Liver (tissue), 3 donors: Measurements from ENCODE around the gene CATSPER2.
"Not testable (repeated sequence)": the region's sequence is repeated elsewhere in the genome, so short reads cannot be mapped to it uniquely, and the experiment has no call there.

Experiments
- EGR1 ChIP-seq, 2 donors: IDR thresholded peaks; 2 replicates each; pipeline ENCODE4 v1.6.1; 2016 to 2018; ENCODE audit warnings: antibody characterized with exemption in 2 of 2, low read depth in 2 of 2
- FOXA1 ChIP-seq: IDR thresholded peaks from 2 replicates; pipeline ENCODE4 v1.6.1; 2016; ENCODE audit warnings: antibody characterized with exemption
- GABPA ChIP-seq, 2 donors: IDR thresholded peaks in 1 of 2; conservative IDR thresholded peaks in 1 of 2; 2 replicates each; pipeline ENCODE4 v1.6.1; 2016; ENCODE audit warnings: antibody characterized with exemption in 2 of 2, mild to moderate bottlenecking in 1 of 2, moderate library complexity in 1 of 2
- JUND ChIP-seq, 2 donors: IDR thresholded peaks; 2 replicates each; pipeline ENCODE4 v1.6.1; 2016; ENCODE audit warnings: antibody characterized with exemption in 2 of 2
- NR2F2 ChIP-seq: IDR thresholded peaks from 2 replicates; pipeline ENCODE4 v1.6.1; 2016; ENCODE audit warnings: antibody characterized with exemption
- RXRA ChIP-seq, 2 donors: IDR thresholded peaks; 2 replicates each; pipeline ENCODE4 v1.6.1; 2017 to 2018; ENCODE audit warnings: antibody characterized with exemption in 2 of 2, mild to moderate bottlenecking in 1 of 2
- TF ChIP-seq, protein P1 (sequence below): IDR thresholded peaks from 2 replicates; pipeline ENCODE4 v1.6.1; 2016; ENCODE audit warnings: antibody characterized with exemption, mild to moderate bottlenecking
- TF ChIP-seq, protein P2 (sequence below): fragments of 150-350 bp; IDR thresholded peaks from 2 replicates; pipeline ENCODE4 v1.5.1; 2017; ENCODE audit warnings: improper control_type of control experiment, low read depth, low read length; ENCODE audit not compliant: missing input control
- TF ChIP-seq, protein P3 (sequence below): IDR thresholded peaks from 2 replicates; pipeline ENCODE4 v1.6.1; 2016; ENCODE audit warnings: antibody characterized with exemption
- TF ChIP-seq, protein P4 (sequence below): IDR thresholded peaks from 2 replicates; pipeline ENCODE4 v1.6.1; 2016; ENCODE audit warnings: antibody characterized with exemption
- TF ChIP-seq, protein P5 (sequence below): IDR thresholded peaks from 2 replicates; pipeline ENCODE4 v1.6.1; 2016; ENCODE audit warnings: antibody characterized with exemption
- donor health status: healthy.
- donor health status: healthy.

DNA sequence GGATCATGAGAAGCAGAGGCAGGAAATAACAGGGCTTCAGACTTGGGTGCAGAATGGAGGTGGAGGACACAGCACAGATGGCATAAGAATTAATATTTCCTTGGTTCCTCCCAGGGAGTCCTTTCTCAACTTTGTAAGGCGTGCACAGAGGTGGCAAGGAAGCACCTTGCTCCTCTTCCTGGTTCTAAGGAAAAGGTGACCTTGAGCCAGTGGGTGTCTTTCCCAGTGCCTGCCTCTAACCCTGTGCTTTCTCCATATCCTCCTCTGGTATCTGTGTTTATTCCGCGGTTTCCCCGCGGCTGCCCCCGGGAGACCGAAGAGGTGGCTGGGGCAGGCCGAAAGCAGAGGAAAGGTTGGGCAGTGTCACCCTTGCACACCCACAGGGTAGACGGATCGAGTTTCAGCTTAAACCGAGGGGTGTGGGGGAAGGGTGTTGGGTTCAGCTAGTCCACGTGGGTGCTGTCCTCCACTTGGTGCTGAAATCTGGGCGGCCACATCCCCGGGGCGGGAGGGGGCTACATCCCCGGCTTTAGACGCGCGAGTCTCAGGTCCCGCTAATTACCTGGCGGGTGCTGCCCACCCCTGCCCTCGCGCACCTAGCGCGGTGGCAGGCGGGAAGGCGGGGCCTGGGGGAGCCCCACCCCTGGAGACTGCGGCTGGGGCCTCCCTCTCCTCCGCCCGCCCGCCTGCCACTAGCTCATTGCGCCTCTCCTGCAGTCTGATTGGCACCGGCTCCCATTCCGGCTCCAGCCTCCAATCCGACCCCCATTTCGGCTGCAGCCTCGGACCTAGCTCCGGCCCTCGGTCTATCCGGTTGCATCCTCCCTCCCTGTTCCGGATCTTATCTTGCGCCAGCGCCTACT lies 55.1 kb downstream of the CATSPER2 start, which contains the start of gene CKMT1B:
- TF ChIP-seq, protein P1, sequence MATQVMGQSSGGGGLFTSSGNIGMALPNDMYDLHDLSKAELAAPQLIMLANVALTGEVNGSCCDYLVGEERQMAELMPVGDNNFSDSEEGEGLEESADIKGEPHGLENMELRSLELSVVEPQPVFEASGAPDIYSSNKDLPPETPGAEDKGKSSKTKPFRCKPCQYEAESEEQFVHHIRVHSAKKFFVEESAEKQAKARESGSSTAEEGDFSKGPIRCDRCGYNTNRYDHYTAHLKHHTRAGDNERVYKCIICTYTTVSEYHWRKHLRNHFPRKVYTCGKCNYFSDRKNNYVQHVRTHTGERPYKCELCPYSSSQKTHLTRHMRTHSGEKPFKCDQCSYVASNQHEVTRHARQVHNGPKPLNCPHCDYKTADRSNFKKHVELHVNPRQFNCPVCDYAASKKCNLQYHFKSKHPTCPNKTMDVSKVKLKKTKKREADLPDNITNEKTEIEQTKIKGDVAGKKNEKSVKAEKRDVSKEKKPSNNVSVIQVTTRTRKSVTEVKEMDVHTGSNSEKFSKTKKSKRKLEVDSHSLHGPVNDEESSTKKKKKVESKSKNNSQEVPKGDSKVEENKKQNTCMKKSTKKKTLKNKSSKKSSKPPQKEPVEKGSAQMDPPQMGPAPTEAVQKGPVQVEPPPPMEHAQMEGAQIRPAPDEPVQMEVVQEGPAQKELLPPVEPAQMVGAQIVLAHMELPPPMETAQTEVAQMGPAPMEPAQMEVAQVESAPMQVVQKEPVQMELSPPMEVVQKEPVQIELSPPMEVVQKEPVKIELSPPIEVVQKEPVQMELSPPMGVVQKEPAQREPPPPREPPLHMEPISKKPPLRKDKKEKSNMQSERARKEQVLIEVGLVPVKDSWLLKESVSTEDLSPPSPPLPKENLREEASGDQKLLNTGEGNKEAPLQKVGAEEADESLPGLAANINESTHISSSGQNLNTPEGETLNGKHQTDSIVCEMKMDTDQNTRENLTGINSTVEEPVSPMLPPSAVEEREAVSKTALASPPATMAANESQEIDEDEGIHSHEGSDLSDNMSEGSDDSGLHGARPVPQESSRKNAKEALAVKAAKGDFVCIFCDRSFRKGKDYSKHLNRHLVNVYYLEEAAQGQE: not testable (repeated sequence)
- TF ChIP-seq, protein P2, sequence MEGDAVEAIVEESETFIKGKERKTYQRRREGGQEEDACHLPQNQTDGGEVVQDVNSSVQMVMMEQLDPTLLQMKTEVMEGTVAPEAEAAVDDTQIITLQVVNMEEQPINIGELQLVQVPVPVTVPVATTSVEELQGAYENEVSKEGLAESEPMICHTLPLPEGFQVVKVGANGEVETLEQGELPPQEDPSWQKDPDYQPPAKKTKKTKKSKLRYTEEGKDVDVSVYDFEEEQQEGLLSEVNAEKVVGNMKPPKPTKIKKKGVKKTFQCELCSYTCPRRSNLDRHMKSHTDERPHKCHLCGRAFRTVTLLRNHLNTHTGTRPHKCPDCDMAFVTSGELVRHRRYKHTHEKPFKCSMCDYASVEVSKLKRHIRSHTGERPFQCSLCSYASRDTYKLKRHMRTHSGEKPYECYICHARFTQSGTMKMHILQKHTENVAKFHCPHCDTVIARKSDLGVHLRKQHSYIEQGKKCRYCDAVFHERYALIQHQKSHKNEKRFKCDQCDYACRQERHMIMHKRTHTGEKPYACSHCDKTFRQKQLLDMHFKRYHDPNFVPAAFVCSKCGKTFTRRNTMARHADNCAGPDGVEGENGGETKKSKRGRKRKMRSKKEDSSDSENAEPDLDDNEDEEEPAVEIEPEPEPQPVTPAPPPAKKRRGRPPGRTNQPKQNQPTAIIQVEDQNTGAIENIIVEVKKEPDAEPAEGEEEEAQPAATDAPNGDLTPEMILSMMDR: not testable (repeated sequence)
- TF ChIP-seq, protein P3, sequence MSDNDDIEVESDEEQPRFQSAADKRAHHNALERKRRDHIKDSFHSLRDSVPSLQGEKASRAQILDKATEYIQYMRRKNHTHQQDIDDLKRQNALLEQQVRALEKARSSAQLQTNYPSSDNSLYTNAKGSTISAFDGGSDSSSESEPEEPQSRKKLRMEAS: not testable (repeated sequence)
- TF ChIP-seq, protein P4, sequence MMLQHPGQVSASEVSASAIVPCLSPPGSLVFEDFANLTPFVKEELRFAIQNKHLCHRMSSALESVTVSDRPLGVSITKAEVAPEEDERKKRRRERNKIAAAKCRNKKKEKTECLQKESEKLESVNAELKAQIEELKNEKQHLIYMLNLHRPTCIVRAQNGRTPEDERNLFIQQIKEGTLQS: not testable (repeated sequence)
- TF ChIP-seq JUND (IDR thresholded peaks at IDR 0.05); EGR1 (IDR thresholded peaks at IDR 0.05; ENCODE audit: low read depth in 2 of 2); NR2F2; GABPA (IDR thresholded peaks at IDR 0.05 in 1 of 2, conservative IDR thresholded peaks at IDR 0.05 in 1 of 2); FOXA1; RXRA (IDR thresholded peaks at IDR 0.05): not testable (repeated sequence)
- TF ChIP-seq, protein P5, sequence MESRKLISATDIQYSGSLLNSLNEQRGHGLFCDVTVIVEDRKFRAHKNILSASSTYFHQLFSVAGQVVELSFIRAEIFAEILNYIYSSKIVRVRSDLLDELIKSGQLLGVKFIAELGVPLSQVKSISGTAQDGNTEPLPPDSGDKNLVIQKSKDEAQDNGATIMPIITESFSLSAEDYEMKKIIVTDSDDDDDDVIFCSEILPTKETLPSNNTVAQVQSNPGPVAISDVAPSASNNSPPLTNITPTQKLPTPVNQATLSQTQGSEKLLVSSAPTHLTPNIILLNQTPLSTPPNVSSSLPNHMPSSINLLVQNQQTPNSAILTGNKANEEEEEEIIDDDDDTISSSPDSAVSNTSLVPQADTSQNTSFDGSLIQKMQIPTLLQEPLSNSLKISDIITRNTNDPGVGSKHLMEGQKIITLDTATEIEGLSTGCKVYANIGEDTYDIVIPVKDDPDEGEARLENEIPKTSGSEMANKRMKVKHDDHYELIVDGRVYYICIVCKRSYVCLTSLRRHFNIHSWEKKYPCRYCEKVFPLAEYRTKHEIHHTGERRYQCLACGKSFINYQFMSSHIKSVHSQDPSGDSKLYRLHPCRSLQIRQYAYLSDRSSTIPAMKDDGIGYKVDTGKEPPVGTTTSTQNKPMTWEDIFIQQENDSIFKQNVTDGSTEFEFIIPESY: not testable (repeated sequence)
